Tibial artery (tissue), 4 donors: ENCODE results near the gene C1QTNF6.
A peak's percentile ranks its signal among the peaks of the same experiment; 100 is the strongest.

Experiments used
- DNase-seq, 2 donors: peaks; one replicate each; pipeline ENCODE4 v3.0.0-alpha.2; 2019
- H3K27ac ChIP-seq, 2 donors: fragments of 200-600 bp; sonication (generic) in 1 of 2; 1 replicate in 1 of 2; 2 replicates in 1 of 2; pipeline ENCODE4 v1.5.1; 2018 to 2019; ENCODE audit warnings: mild to moderate bottlenecking in 1 of 2
- H3K27me3 ChIP-seq, 2 donors: fragments of 200-600 bp; sonication (generic) in 1 of 2; one replicate each; pipeline versions ENCODE4 v1.5.1 to v1.6.0; 2016 to 2019
- H3K36me3 ChIP-seq, 3 donors: fragments of 200-600 bp; sonication (generic) in 2 of 3; one replicate each; pipeline ENCODE4 v1.5.1; 2016 to 2019; ENCODE audit warnings: mild to moderate bottlenecking in 2 of 3
- H3K4me1 ChIP-seq, 4 donors: fragments of 200-600 bp; sonication (generic) in 2 of 4; 1 replicate in 3 of 4; 2 replicates in 1 of 4; pipeline ENCODE4 v1.5.1; 2016 to 2019
- H3K4me3 ChIP-seq, 2 donors: fragments of 200-600 bp; sonication (generic) in 1 of 2; 1 replicate in 1 of 2; 2 replicates in 1 of 2; pipeline ENCODE4 v1.5.1; 2018 to 2019; ENCODE audit warnings: mild to moderate bottlenecking in 2 of 2
- H3K9me3 ChIP-seq, 3 donors: fragments of 200-600 bp; sonication (generic) in 1 of 3; one replicate each; pipeline ENCODE4 v1.5.1; 2016 to 2019
- CTCF ChIP-seq, 2 experiments: fragments of 200-600 bp in 1 of 2; fragments of 450-650 bp in 1 of 2; IDR thresholded peaks; one replicate each; pipeline ENCODE4 v1.5.1; 2017 to 2019; ENCODE audit warnings: antibody characterized with exemption in 2 of 2, mild to moderate bottlenecking in 1 of 2, moderate library complexity in 1 of 2
- intact Hi-C: fragments of 100-400 bp; cut with DNase I; formaldehyde crosslinking; loops from one replicate; pipeline ENCODE4 v1.15.0; 2023; ENCODE audit warnings: low total_unique reads

Gene C1QTNF6

GRCh38 chr22:37219533-37219932 lies 31.5 kb upstream of the C1QTNF6 start:
- DNase-seq: no peak
- intact Hi-C loops: no loop called here
- Histone ChIP-seq H3K9me3 (no peaks in the 10 kb centered on the region), H3K36me3 (no peaks in the 10 kb centered on the region), H3K4me1 (no peaks in the 10 kb centered on the region), H3K4me3 (no peak overlapping the region), H3K27ac (no peak overlapping the region), H3K27me3 (peaks cover 0 to 37% of the 10 kb centered on the region in 2 donors)
- TF ChIP-seq CTCF (IDR thresholded peaks at IDR 0.05): no peak

GRCh38 chr22:37218771-37219411 lies 30.8 kb upstream of the C1QTNF6 start:
- no peak overlapping the region for H3K27ac ChIP-seq
- peaks cover 0 to 43% of the 10 kb centered on the region in 2 donors for H3K27me3 ChIP-seq
- intact Hi-C loops: no loop called here
- H3K4me1 ChIP-seq: no peaks in the 10 kb centered on the region
- no peak for DNase-seq
- H3K36me3 ChIP-seq: no peaks in the 10 kb centered on the region
- H3K4me3 ChIP-seq: no peak overlapping the region
- no peak for TF ChIP-seq CTCF (IDR thresholded peaks at IDR 0.05)
- H3K9me3 ChIP-seq: no peaks in the 10 kb centered on the region

GRCh38 chr22:37218399-37218770 lies 30.3 kb upstream of the C1QTNF6 start:
- H3K4me1 ChIP-seq: no peaks in the 10 kb centered on the region
- intact Hi-C loops: no loop called here
- no peak for TF ChIP-seq CTCF (IDR thresholded peaks at IDR 0.05)

GRCh38 chr22:37215890-37216289 lies 27.8 kb upstream of the C1QTNF6 start:
- Histone ChIP-seq H3K27ac (no peak overlapping the region), H3K9me3 (no peaks in the 10 kb centered on the region), H3K4me1 (peaks cover 0 to 11% (median 9%) of the 10 kb centered on the region in 4 donors), H3K36me3 (no peaks in the 10 kb centered on the region), H3K27me3 (peaks cover 0 to 60% of the 10 kb centered on the region in 2 donors), H3K4me3 (no peak overlapping the region)
- DNase-seq: no peak
- intact Hi-C loops: no loop called here
- no peak for TF ChIP-seq CTCF (IDR thresholded peaks at IDR 0.05)

More at GRCh38 chr22:37218399-37218770, 30.3 kb upstream of the C1QTNF6 start:
- no peak overlapping the region for H3K27ac ChIP-seq
- peaks cover 0 to 48% of the 10 kb centered on the region in 2 donors for H3K27me3 ChIP-seq
- H3K4me3 ChIP-seq: no peak overlapping the region
- no peak for DNase-seq
- no peaks in the 10 kb centered on the region for H3K9me3 ChIP-seq
- no peaks in the 10 kb centered on the region for H3K36me3 ChIP-seq

GRCh38 chr22:37214731-37215030 lies 26.6 kb upstream of the C1QTNF6 start:
- H3K4me1 ChIP-seq: peaks cover 0 to 11% (median 9%) of the 10 kb centered on the region in 4 donors
- H3K9me3 ChIP-seq: no peaks in the 10 kb centered on the region
- H3K27ac ChIP-seq: no peak overlapping the region
- no peak overlapping the region for H3K4me3 ChIP-seq
- intact Hi-C loops: no loop called here
- TF ChIP-seq CTCF (IDR thresholded peaks at IDR 0.05): no peak
- H3K36me3 ChIP-seq: no peaks in the 10 kb centered on the region
- peaks cover 0 to 60% of the 10 kb centered on the region in 2 donors for H3K27me3 ChIP-seq
- peak; percentile 18 to 32 for DNase-seq
